ENCODE results near the gene MBD6.
"Not testable (repeated sequence)": the region's sequence is repeated elsewhere in the genome, so short reads cannot be mapped to it uniquely, and the experiment has no call there.

Gene MBD6

DNA sequence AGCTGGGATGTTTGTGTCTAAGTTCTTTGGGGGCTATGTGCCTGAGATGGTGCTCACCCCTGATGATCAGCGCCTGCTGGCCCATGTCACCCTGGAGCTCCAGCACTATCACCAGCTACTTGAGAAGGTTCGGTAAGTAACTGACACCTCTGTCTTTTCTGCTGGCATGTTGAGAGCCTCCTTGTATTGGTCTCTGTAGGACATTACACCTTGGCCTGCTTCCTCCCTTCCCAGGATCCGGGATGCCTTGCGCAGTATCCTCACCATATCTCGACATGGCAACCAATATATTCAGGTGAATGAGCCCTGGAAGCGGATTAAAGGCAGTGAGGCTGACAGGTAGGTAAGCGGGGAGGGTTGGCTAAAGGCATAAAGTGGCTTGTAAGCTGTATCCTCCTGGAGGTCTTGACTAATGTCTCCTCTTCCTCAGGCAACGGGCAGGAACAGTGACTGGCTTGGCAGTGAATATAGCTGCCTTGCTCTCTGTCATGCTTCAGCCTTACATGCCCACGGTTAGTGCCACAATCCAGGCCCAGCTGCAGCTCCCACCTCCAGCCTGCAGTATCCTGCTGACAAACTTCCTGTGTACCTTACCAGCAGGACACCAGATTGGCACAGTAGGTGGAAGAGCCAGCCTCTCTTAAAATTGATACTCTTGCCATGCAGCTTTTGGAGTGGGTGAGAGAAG is 7.8 kb upstream of the MBD6 start:
- no peak for DNase-seq (ENCODE audit: extremely low read depth, low read depth)
- TF ChIP-seq, protein P1, sequence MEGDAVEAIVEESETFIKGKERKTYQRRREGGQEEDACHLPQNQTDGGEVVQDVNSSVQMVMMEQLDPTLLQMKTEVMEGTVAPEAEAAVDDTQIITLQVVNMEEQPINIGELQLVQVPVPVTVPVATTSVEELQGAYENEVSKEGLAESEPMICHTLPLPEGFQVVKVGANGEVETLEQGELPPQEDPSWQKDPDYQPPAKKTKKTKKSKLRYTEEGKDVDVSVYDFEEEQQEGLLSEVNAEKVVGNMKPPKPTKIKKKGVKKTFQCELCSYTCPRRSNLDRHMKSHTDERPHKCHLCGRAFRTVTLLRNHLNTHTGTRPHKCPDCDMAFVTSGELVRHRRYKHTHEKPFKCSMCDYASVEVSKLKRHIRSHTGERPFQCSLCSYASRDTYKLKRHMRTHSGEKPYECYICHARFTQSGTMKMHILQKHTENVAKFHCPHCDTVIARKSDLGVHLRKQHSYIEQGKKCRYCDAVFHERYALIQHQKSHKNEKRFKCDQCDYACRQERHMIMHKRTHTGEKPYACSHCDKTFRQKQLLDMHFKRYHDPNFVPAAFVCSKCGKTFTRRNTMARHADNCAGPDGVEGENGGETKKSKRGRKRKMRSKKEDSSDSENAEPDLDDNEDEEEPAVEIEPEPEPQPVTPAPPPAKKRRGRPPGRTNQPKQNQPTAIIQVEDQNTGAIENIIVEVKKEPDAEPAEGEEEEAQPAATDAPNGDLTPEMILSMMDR (IDR thresholded peaks at IDR 0.05; ENCODE audit: low read depth, low read length) = no peak

DNA sequence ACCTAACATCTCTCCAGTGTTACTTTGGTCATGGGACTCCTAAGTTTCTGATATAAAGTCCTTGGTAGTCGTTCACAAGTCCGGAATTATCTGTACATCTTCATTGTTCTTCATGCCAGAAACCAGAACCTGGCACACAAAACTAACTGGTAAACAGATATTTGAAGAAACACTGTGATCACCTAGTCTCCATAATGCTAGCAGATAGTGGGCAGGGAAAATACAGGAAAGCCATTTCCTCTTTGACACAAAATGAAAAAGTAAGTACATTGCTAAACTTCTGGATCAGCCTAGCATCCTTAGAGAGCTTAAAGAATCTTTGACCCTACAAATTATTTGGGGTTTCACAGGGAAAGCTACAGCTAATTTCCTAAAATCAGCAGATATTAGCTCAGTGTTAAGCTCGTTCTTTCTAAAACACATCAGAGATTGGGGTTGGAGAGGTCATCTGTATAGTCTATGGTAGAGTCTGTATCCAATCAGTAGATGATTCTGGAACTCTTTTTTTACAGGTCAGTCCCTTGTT is 7.2 kb upstream of the MBD6 start:
- no peak for DNase-seq (ENCODE audit: extremely low read depth, low read depth)
- TF ChIP-seq, protein P1 (IDR thresholded peaks at IDR 0.05; ENCODE audit: low read depth, low read length) = no peak

DNA sequence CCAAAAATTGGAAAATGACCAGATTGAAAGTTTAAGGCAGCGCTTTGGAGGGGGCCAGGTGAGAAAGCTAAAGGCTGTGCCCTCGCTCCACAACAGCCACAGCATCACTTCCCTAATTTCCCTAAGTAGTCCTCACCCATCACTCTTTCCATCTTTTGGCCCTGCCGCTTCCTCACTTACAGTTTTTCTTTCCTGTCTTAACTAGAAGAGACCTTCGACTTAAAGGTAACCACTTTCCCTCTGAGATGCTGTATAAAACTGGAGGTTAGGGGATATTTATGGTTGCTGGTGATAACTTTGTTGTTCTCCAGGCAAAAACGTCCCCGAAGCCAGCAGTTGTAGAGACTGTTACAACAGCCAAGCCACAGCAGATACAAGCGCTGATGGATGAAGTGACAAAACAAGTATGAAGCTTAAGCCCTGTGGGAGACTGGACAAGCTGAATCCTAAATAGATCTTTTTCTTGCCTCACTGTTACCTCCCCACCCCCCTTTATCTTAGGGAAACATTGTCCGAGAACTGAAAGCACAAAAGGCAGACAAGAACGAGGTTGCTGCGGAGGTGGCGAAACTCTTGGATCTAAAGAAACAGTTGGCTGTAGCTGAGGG is 6.6 kb upstream of the MBD6 start:
- DNase-seq (ENCODE audit: extremely low read depth, low read depth) = no peak
- TF ChIP-seq, protein P1 (IDR thresholded peaks at IDR 0.05; ENCODE audit: low read depth, low read length) = no peak

DNA sequence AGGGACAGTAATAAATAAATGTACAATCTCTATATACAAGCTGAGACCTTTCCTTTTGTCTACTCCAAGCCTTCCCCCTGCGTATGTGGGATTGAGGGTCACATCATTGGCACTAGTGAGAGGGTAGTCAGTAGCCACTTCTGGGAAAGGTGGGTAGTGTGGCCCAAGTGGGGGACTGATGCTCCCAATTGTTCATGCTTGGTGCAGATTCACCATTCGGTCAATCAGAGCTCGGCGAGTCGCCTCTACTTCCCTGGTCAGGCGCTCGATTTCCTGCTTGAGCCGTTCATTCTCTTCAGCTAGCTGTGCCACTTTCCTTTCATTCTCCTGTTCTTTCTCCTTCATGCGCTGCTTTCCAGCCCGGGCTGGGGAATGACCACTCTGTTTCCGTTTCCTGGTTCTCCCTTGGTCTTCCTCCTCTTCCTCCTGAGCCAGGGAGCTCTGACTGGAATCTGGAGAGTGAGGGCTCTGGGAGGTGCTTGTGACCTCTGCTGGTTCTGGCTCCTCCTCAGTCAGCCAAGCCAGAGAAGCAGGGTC is 5.9 kb upstream of the MBD6 start:
- TF ChIP-seq, protein P1 (IDR thresholded peaks at IDR 0.05; ENCODE audit: low read depth, low read length) = no peak
- DNase-seq (ENCODE audit: extremely low read depth, low read depth) = no peak

DNA sequence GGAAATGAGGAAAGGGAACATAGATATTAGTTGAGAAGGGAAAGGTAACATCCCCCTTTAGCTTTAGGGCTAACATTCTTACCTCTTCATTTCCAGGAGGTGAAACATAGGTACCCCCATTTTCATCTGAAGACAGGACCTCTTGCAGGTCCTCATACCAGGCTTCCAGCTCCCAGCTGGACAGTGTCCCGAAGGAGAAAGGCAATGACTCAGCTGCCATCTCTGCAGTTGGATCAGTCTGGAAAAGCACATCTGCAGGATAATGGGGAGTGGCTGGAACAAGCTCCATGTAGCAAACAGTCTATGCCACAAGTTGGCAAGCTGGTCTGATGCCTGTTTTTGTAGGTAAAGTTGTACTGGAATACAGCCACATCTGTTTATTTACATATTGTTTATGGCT is 5.4 kb upstream of the MBD6 start:
- TF ChIP-seq, protein P1 (IDR thresholded peaks at IDR 0.05; ENCODE audit: low read depth, low read length) = no peak
- no peak for DNase-seq (ENCODE audit: extremely low read depth, low read depth)

DNA sequence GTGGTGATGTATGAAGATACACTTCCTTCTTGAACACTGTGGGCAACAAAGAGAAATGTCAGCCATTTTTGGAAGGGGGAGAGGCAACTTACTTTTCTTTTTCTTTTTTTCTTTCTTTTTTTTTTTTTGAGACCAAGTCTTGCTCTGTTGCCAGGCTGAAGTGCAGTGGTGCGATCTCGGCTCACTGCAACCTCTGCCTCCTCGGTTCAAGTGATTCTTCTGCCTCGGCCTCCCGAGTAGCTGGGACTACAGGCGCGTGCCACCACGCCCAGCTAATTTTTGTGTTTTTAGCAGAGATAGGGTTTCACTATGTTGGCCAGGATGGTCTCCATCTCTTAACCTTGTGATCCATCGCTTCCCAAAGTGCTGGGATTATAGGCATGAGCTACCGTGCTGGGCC is 4.9 kb upstream of the MBD6 start:
- not testable (repeated sequence) for DNase-seq (ENCODE audit: extremely low read depth, low read depth)

DNA sequence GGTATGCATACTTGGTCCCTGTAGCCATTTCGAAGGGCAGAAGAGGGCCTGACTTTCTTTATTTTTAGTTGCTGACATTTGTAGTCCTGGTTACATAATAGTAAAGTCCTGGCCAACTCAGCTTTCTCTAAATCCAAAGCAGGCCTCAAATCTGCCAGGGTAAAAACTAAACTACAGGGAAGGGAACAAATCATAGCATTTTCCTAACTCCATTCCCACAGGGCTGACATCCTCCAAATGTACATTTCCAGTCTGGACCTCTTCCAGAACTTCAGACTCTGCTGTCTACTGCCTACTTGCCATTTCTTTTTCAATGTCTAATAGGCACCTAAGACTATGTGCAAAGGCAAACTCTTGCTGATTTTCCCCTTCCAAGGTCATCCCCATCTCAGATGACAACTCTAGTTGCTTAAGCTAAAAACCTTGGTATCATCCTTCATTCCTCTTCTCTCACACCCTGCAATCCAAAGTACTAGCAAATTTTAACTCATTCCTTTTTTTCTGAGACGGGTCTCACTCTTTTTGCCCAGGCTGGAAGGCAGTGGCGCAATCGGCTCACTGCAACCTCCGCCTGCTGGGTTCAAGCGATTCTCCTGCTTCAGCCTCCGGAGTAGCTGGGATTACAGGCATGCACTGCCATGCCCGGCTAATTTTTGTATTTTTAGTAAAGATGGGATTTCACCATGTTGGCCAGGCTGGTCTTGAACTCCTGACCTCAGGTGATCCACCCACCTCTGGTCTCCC is 4.3 kb upstream of the MBD6 start:
- DNase-seq (ENCODE audit: extremely low read depth, low read depth) = no peak
- TF ChIP-seq, protein P1 (IDR thresholded peaks at IDR 0.05; ENCODE audit: low read depth, low read length) = no peak

All from AG09319 (cell line).